A673 (cell line): ENCODE measurements around the gene PTPN23.

Source experiments
- CTCF ChIP-seq: fragments of 300-800, 200-600 bp; sonication (generic); conservative IDR thresholded peaks from 2 replicates; pipeline ENCODE4 v1.5.1; 2017; ENCODE audit warnings: low read depth, mild to moderate bottlenecking, antibody characterized with exemption, low read length, moderate library complexity, mixed read lengths
- EZH2 ChIP-seq: fragments of 200-600 bp; sonication (generic); IDR thresholded peaks from 2 replicates; pipeline ENCODE4 v1.6.1; 2017; ENCODE audit warnings: borderline replicate concordance, low read depth, mild to moderate bottlenecking, mixed read lengths, antibody characterized with exemption, low read length; ENCODE audit not compliant: poor library complexity, severe bottlenecking

- TF ChIP-seq CTCF (no peak), EZH2 (no peak)
These were observed at the start of gene PTPN23 for GRCh38 chr3:47380601-47381316.
